IMR-90 (cell line): ENCODE data around the gene DPF1. TPM values are rescaled to one million over a fixed set of nuclear protein-coding genes. Genes with fewer than 3 reads are reported as not detected.

ENCODE experiments used
- ATAC-seq: fragments of 200-7000 bp; cut with Tn5 transposase; 2 replicates; pipeline ENCODE4 v1.9.1; 2020; ENCODE audit warnings: low read depth, mild to moderate bottlenecking, moderate library complexity
- BruUV-seq: library from RNA; stranded (reverse); fragments of 400-500 nt; replicated peaks from 2 replicates; lab custom pipeline; 2021; lab: Mats Ljungman, UMichigan
- CTCF ChIA-PET: fragments of 300-600 bp; formaldehyde crosslinking; extraction: SDS; loops from one replicate; lab custom pipeline; 2021; ENCODE audit warnings: antibody characterized with exemption; lab: Yijun Ruan, JAX
- POLR2A ChIA-PET: fragments of 300-600 bp; sonication (Branson Sonifier 250); formaldehyde crosslinking; loops from one replicate; lab custom pipeline; 2022; ENCODE audit warnings: antibody characterized with exemption; ENCODE audit not compliant: unreplicated experiment; lab: Charles Lee
- DNase-seq: peaks from one replicate; pipeline ENCODE4 v3.0.0; 2013
- H2AFZ ChIP-seq: replicated peaks from 2 replicates; pipeline ENCODE3; 2013; ENCODE audit warnings: low read length, mild to moderate bottlenecking; ENCODE audit not compliant: poor library complexity
- H2AK5ac ChIP-seq: 2 replicates; pipeline ENCODE4 v1.6.1; 2013; ENCODE audit warnings: low read depth, low read length, inconsistent platforms
- H2AK9ac ChIP-seq: replicated peaks from 2 replicates; pipeline ENCODE3; 2013; ENCODE audit warnings: mild to moderate bottlenecking, low read depth, low read length, moderate library complexity; ENCODE audit not compliant: poor library complexity
- H2BK120ac ChIP-seq: 2 replicates; pipeline ENCODE4 v1.6.1; 2013; ENCODE audit warnings: low read depth, low read length, inconsistent platforms
- H2BK15ac ChIP-seq: 3 replicates; pipeline ENCODE4 v1.6.1; 2013; ENCODE audit warnings: low read depth, low read length, inconsistent platforms
- H2BK20ac ChIP-seq: 2 replicates; pipeline ENCODE4 v1.6.1; 2013; ENCODE audit warnings: low read depth, mild to moderate bottlenecking, inconsistent platforms, low read length, moderate library complexity
- H2BK5ac ChIP-seq: 2 replicates; pipeline ENCODE4 v1.6.1; 2013; ENCODE audit warnings: mild to moderate bottlenecking, low read depth, low read length, inconsistent platforms; ENCODE audit not compliant: poor library complexity, severe bottlenecking
- H3K14ac ChIP-seq: replicated peaks from 2 replicates; pipeline ENCODE4 v1.6.1; 2013; ENCODE audit warnings: low read depth, low read length, inconsistent platforms
- H3K18ac ChIP-seq: 2 replicates; pipeline ENCODE4 v1.6.1; 2013; ENCODE audit warnings: low read depth, low read length, control low read depth
- H3K23ac ChIP-seq: 2 replicates; pipeline ENCODE4 v1.6.1; 2013; ENCODE audit warnings: low read depth, low read length, inconsistent platforms
- H3K27ac ChIP-seq: 2 replicates; pipeline ENCODE4 v1.5.1; 2013; ENCODE audit warnings: mild to moderate bottlenecking, control low read depth, low read length; ENCODE audit not compliant: insufficient read depth
- H3K27me3 ChIP-seq: 2 replicates; pipeline ENCODE4 v1.6.1; 2013; ENCODE audit warnings: low read length; ENCODE audit not compliant: control insufficient read depth, insufficient read depth
- H3K36me3 ChIP-seq: 2 replicates; pipeline ENCODE4 v1.6.1; 2013; ENCODE audit warnings: low read length, mixed read lengths; ENCODE audit not compliant: control insufficient read depth, insufficient read depth
- H3K4ac ChIP-seq: 2 replicates; pipeline ENCODE4 v1.6.1; 2013; ENCODE audit warnings: low read depth, low read length, inconsistent platforms
- H3K4me1 ChIP-seq: 2 replicates; pipeline ENCODE4 v1.6.1; 2013; ENCODE audit warnings: low read length, mixed read lengths; ENCODE audit not compliant: control insufficient read depth, insufficient read depth
- H3K4me2 ChIP-seq: 2 replicates; pipeline ENCODE4 v1.6.1; 2013; ENCODE audit warnings: low read depth, mild to moderate bottlenecking, control low read depth, low read length, moderate library complexity
- H3K4me3 ChIP-seq: 2 replicates; pipeline ENCODE4 v1.5.1; 2013; ENCODE audit warnings: low read depth, mild to moderate bottlenecking, control low read depth, low read length, moderate library complexity; ENCODE audit not compliant: insufficient read depth
- H3K56ac ChIP-seq: 2 replicates; pipeline ENCODE4 v1.6.1; 2013; ENCODE audit warnings: low read length, inconsistent platforms; ENCODE audit not compliant: insufficient read depth; ENCODE audit errors: extremely low read depth
- H3K79me1 ChIP-seq, 2 experiments: 2 replicates each; pipeline ENCODE4 v1.6.1; 2013; ENCODE audit warnings: low read length in 2 of 2, inconsistent platforms in 1 of 2, low read depth in 1 of 2
- H3K9ac ChIP-seq: 2 replicates; pipeline ENCODE4 v1.6.1; 2013; ENCODE audit warnings: low read depth, low read length, control low read depth
- H3K9me1 ChIP-seq: 2 replicates; pipeline ENCODE4 v1.6.1; 2013; ENCODE audit warnings: low read length, inconsistent platforms; ENCODE audit not compliant: insufficient read depth
- H3K9me3 ChIP-seq: 2 replicates; pipeline ENCODE4 v1.6.1; 2013; ENCODE audit warnings: low read length; ENCODE audit not compliant: control insufficient read depth, insufficient read depth
- H4K20me1 ChIP-seq: 2 replicates; pipeline ENCODE4 v1.6.1; 2013; ENCODE audit warnings: low read length, inconsistent platforms; ENCODE audit not compliant: insufficient read depth
- H4K5ac ChIP-seq: 2 replicates; pipeline ENCODE4 v1.6.1; 2013; ENCODE audit warnings: mild to moderate bottlenecking, low read depth, low read length, control low read depth
- H4K8ac ChIP-seq, 2 experiments: 2 replicates each; pipeline ENCODE4 v1.6.1; 2013; ENCODE audit warnings: low read depth in 2 of 2, low read length in 2 of 2, control low read depth in 1 of 2, inconsistent platforms in 1 of 2
- H4K91ac ChIP-seq: 2 replicates; pipeline ENCODE4 v1.6.1; 2013; ENCODE audit warnings: low read depth, low read length, inconsistent platforms; ENCODE audit not compliant: insufficient read depth
- BHLHE40 ChIP-seq: fragments of 150-350 bp; IDR thresholded peaks from 2 replicates; pipeline ENCODE4 v1.6.1; 2016; ENCODE audit warnings: mild to moderate bottlenecking, low read depth, low read length
- CHD1 ChIP-seq: IDR thresholded peaks from 2 replicates; pipeline ENCODE4 v1.6.1; 2012; ENCODE audit warnings: low read depth, low read length, improper control_type of control experiment
- FOS ChIP-seq: fragments of 150-350 bp; IDR thresholded peaks from 2 replicates; pipeline ENCODE4 v1.6.1; 2016; ENCODE audit warnings: low read depth, low read length
- MAFK ChIP-seq: IDR thresholded peaks from 2 replicates; pipeline ENCODE4 v1.6.1; 2012; ENCODE audit warnings: low read depth, low read length, improper control_type of control experiment
- MAZ ChIP-seq: IDR thresholded peaks from 2 replicates; pipeline ENCODE4 v1.6.1; 2012; ENCODE audit warnings: low read depth, mild to moderate bottlenecking, low read length, improper control_type of control experiment, moderate library complexity, borderline replicate concordance
- MXI1 ChIP-seq: IDR thresholded peaks from 2 replicates; pipeline ENCODE4 v1.6.1; 2012; ENCODE audit warnings: low read depth, mild to moderate bottlenecking, low read length, moderate library complexity, borderline replicate concordance
- NFE2L2 ChIP-seq: fragments of 150-350 bp; IDR thresholded peaks from 2 replicates; pipeline ENCODE4 v1.6.1; 2016; ENCODE audit warnings: low read depth, mild to moderate bottlenecking, low read length
- RAD21 ChIP-seq: IDR thresholded peaks from 2 replicates; pipeline ENCODE4 v1.6.1; 2012; ENCODE audit warnings: low read length, improper control_type of control experiment
- RCOR1 ChIP-seq: IDR thresholded peaks from 2 replicates; pipeline ENCODE4 v1.6.1; 2012; ENCODE audit warnings: mild to moderate bottlenecking, low read length, improper control_type of control experiment; ENCODE audit not compliant: insufficient replicate concordance
- RFX5 ChIP-seq: IDR thresholded peaks from 2 replicates; pipeline ENCODE4 v1.8.0; 2012; ENCODE audit warnings: low read depth, mild to moderate bottlenecking, low read length, moderate library complexity
- SMC3 ChIP-seq: fragments of 150-350 bp; IDR thresholded peaks from 2 replicates; pipeline ENCODE4 v1.6.1; 2016; ENCODE audit warnings: low read depth, mild to moderate bottlenecking, antibody characterized with exemption, low read length, moderate library complexity
- whole genome bisulfite sequencing, 2 experiments: methylation state at CpG; one replicate each; pipeline versions ENCODE4 v1.1.5 to v1.1.7; 2013; ENCODE audit warnings: missing lambda C conversion rate in 2 of 2; ENCODE audit not compliant: insufficient read length in 1 of 2; ENCODE audit errors: extremely low coverage in 2 of 2; 5-methylcytosine and 5-hydroxymethylcytosine counted together
- dilution Hi-C: fragments of 300-500 bp; cut with HindIII; formaldehyde crosslinking; loops from one replicate; pipeline ENCODE4 v1.14.3; 2018; ENCODE audit warnings: low sequenced_read_pairs; ENCODE audit not compliant: unreplicated experiment
- in situ Hi-C: fragments of 300-500 bp; cut with MboI; formaldehyde crosslinking; loops from 3 replicates; pipeline ENCODE4 v1.14.3; 2019; ENCODE audit warnings: low sequenced_read_pairs, inconsistent platforms, mixed read lengths
- intact Hi-C: fragments of 100-400 bp; cut with micrococcal nuclease; formaldehyde crosslinking; loops from 2 replicates; pipeline ENCODE4 v1.10.0; 2022
- polyA plus RNA-seq, 3 experiments: library from polyadenylated mRNA; depleted of rRNA; stranded (reverse); fragments of >200 nt; gene quantifications; 2 replicates each; pipeline ENCODE4 v1.2.3, GENCODE V29; 2012; ENCODE audit warnings: low replicate concordance in 1 of 3
- total RNA-seq: library from RNA; depleted of rRNA; stranded (reverse); fragments of >200 nt; gene quantifications from 2 replicates; pipeline ENCODE4 v1.2.3, GENCODE V29; 2012
- TF ChIP-seq, protein P1 (sequence below): fragments of 150-350 bp; IDR thresholded peaks from 2 replicates; pipeline ENCODE4 v1.6.1; 2017; ENCODE audit warnings: mild to moderate bottlenecking, antibody characterized with exemption, low read length, low read depth
- TF ChIP-seq, protein P2 (sequence below): conservative IDR thresholded peaks from 2 replicates; pipeline ENCODE4 v1.5.1; 2012; ENCODE audit warnings: mild to moderate bottlenecking, low read depth, low read length, improper control_type of control experiment
- TF ChIP-seq, protein P3 (sequence below): fragments of 150-350 bp; IDR thresholded peaks from 2 replicates; pipeline ENCODE4 v1.6.1; 2016; ENCODE audit warnings: low read depth, mild to moderate bottlenecking, low read length, moderate library complexity, borderline replicate concordance

The DPF1 gene
- total and polyA plus RNA-seq, 2 of the 4 experiments (the other 2 are of a cell fraction): 3.2 to 5.5 TPM

DNA sequence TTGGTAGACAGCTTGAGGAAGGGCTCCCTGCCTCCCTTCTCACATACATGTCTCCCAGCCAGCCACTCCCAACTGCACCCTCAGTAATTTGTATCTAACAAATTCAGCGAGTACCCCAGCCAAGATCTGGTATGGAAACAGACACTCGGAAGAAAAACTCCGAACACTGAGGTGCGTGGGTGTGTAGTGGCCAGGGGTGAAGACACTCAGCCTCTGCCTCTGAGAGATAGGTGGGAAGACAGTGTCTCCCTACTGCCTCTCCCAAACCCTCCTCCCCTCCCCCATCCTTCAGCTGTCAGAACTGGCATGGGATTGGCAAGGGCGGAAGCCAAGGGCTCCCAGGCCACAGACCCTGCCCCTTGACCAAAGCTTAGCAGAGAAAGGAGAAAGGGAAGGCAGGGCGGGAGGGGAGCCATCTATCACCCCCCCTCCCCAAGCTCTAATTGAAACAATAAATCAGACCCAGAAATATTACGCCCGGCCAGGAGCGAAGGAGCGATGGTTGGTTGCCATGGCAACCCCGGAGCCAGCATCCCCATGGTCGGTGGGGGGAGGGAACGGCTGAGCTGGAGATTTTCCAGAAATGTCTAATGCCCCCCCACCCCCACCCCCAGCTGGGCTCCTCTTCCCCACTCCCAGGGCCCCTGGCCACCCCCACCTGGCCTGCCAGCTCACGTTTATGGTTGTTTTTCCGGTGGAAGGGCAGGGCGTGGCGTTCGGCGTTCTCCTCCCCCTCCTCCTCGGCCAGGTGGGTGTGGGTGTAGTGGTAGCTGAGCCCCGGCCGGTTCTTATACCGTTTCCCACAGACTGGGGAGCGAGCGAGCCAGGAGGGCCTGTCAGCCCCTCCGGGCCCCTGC is 7.0 kb downstream of the DPF1 start:
- ChIA-PET CTCF (interaction anchor here (0.6 kb wide), 1 partner anchor 115 kb away, joined by 3 read pairs; no protein-coding TSS in a partner anchor), POLR2A (no interaction called here)
- Histone ChIP-seq H3K4me2 (no peak overlapping the region), H3K9me3 (no peaks in the 10 kb centered on the region), H3K9me1 (peaks cover 9% of the 10 kb centered on the region), H3K36me3 (peaks cover 2% of the 10 kb centered on the region; the same call in 1 of the 2 replicates), H4K91ac (no peak overlapping the region), H3K4me1 (0 out of 2 replicates have a peak, but pooled peaks cover 2% of the 10 kb centered on the region), H2BK20ac (no peak overlapping the region), H3K9ac (no peak overlapping the region), H3K18ac (no peak overlapping the region), H4K5ac (no peak overlapping the region), H2BK120ac (no peak overlapping the region), H3K27ac (no peak overlapping the region), H2AK5ac (no peak overlapping the region), H3K27me3 (no peaks in the 10 kb centered on the region), H3K4me3 (no peak overlapping the region), H4K8ac (no peak overlapping the region), H3K23ac (no peak overlapping the region), H2BK5ac (no peak overlapping the region), H2AK9ac (peak overlapping the region; percentile 28), H4K20me1 (0 out of 2 replicates have a peak, but pooled peaks cover 3% of the 10 kb centered on the region), H3K14ac (no peak overlapping the region), H3K56ac (no peak overlapping the region), H3K79me1 (peaks cover 0 to 9% of the 10 kb centered on the region in 2 experiments; a peak in 2 of 4 replicates), H2BK15ac (no peak overlapping the region), H2AFZ (no peak overlapping the region), H3K4ac (no peak overlapping the region)
- WGBS, 2 experiments: no CpG with 5 or more reads among the region's 26 CpGs
- ATAC-seq (no peak), DNase-seq (no peak)
- BruUV-seq: no TSS peak
- dilution Hi-C loops: no loop called here
- intact Hi-C loops: no loop called here
- in situ Hi-C loops: no loop called here
- no peak for TF ChIP-seq NFE2L2
- no peak for TF ChIP-seq MAFK
- TF ChIP-seq, protein P1, sequence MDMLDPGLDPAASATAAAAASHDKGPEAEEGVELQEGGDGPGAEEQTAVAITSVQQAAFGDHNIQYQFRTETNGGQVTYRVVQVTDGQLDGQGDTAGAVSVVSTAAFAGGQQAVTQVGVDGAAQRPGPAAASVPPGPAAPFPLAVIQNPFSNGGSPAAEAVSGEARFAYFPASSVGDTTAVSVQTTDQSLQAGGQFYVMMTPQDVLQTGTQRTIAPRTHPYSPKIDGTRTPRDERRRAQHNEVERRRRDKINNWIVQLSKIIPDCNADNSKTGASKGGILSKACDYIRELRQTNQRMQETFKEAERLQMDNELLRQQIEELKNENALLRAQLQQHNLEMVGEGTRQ: no peak
- TF ChIP-seq, protein P2, sequence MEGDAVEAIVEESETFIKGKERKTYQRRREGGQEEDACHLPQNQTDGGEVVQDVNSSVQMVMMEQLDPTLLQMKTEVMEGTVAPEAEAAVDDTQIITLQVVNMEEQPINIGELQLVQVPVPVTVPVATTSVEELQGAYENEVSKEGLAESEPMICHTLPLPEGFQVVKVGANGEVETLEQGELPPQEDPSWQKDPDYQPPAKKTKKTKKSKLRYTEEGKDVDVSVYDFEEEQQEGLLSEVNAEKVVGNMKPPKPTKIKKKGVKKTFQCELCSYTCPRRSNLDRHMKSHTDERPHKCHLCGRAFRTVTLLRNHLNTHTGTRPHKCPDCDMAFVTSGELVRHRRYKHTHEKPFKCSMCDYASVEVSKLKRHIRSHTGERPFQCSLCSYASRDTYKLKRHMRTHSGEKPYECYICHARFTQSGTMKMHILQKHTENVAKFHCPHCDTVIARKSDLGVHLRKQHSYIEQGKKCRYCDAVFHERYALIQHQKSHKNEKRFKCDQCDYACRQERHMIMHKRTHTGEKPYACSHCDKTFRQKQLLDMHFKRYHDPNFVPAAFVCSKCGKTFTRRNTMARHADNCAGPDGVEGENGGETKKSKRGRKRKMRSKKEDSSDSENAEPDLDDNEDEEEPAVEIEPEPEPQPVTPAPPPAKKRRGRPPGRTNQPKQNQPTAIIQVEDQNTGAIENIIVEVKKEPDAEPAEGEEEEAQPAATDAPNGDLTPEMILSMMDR: no peak
- no peak for TF ChIP-seq CHD1
- TF ChIP-seq RAD21: no peak
- TF ChIP-seq RCOR1: no peak
- TF ChIP-seq, protein P3, sequence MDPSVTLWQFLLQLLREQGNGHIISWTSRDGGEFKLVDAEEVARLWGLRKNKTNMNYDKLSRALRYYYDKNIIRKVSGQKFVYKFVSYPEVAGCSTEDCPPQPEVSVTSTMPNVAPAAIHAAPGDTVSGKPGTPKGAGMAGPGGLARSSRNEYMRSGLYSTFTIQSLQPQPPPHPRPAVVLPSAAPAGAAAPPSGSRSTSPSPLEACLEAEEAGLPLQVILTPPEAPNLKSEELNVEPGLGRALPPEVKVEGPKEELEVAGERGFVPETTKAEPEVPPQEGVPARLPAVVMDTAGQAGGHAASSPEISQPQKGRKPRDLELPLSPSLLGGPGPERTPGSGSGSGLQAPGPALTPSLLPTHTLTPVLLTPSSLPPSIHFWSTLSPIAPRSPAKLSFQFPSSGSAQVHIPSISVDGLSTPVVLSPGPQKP: no peak
- TF ChIP-seq MXI1: no peak
- no peak for TF ChIP-seq RFX5
- TF ChIP-seq MAZ: no peak
- no peak for TF ChIP-seq FOS
- no peak for TF ChIP-seq BHLHE40
- no peak for TF ChIP-seq SMC3
